ENCODE measurements around the gene TMEM151B.

GRCh38 chr6:44352259-44352658, 82.0 kb downstream of the TMEM151B start:
- no peak for TF ChIP-seq ZNF274 (IDR thresholded peaks at IDR 0.05; ENCODE audit: low read depth, low read length)
- TF ChIP-seq SUZ12 (IDR thresholded peaks at IDR 0.05; ENCODE audit: extremely low read depth, insufficient read depth, insufficient read length) = no peak
